Astrocyte (in vitro differentiated cells and primary cell): ENCODE results near the gene CNTN5. TPM values are rescaled to one million over a fixed set of nuclear protein-coding genes. Genes with fewer than 3 reads are reported as not detected.

Experiments used
- DNase-seq: peaks from one replicate; pipeline ENCODE4 v3.0.0-alpha.2; 2010; ENCODE audit warnings: low read depth
- FAIRE-seq: peaks from 2 replicates; lab custom pipeline; 2011; peaks lifted over from hg19 to GRCh38; lab: Jason Lieb, UNC
- H2AFZ ChIP-seq: 2 replicates; pipeline ENCODE4 v1.6.0; 2012; ENCODE audit warnings: low read depth, low read length, inconsistent platforms
- H3K27ac ChIP-seq: 2 replicates; pipeline ENCODE4 v1.5.1; 2011; ENCODE audit warnings: low read depth, low read length, inconsistent platforms
- H3K27me3 ChIP-seq: 2 replicates; pipeline ENCODE4 v1.6.0; 2011; ENCODE audit warnings: low read length, inconsistent platforms; ENCODE audit not compliant: insufficient read depth
- H3K36me3 ChIP-seq: 2 replicates; pipeline ENCODE4 v1.5.1; 2011; ENCODE audit warnings: low read length, inconsistent platforms; ENCODE audit not compliant: insufficient read depth
- H3K4me1 ChIP-seq: 2 replicates; pipeline ENCODE4 v1.5.1; 2011; ENCODE audit warnings: low read length, inconsistent platforms; ENCODE audit not compliant: insufficient read depth
- H3K4me2 ChIP-seq: 2 replicates; pipeline ENCODE4 v1.6.0; 2012; ENCODE audit warnings: low read length, inconsistent platforms
- H3K4me3 ChIP-seq: 2 replicates; pipeline ENCODE4 v1.5.1; 2011; ENCODE audit warnings: low read depth, mild to moderate bottlenecking, low read length, inconsistent platforms; ENCODE audit not compliant: insufficient read depth
- H3K79me2 ChIP-seq: 2 replicates; pipeline ENCODE4 v1.6.0; 2012; ENCODE audit warnings: mild to moderate bottlenecking, low read length, inconsistent platforms; ENCODE audit not compliant: insufficient read depth
- H3K9ac ChIP-seq: 2 replicates; pipeline ENCODE4 v1.6.0; 2012; ENCODE audit warnings: mild to moderate bottlenecking, low read length, inconsistent platforms
- H3K9me3 ChIP-seq: 2 replicates; pipeline ENCODE4 v1.5.1; 2012; ENCODE audit warnings: low read depth, mild to moderate bottlenecking, low read length, inconsistent platforms; ENCODE audit not compliant: insufficient read depth
- H4K20me1 ChIP-seq: 2 replicates; pipeline ENCODE4 v1.6.0; 2012; ENCODE audit warnings: low read length, inconsistent platforms; ENCODE audit not compliant: insufficient read depth
- H3K27ac Mint-ChIP-seq: one replicate; pipeline ENCODE4 v1.8.0; 2021; ENCODE audit warnings: mild to moderate bottlenecking, mixed read lengths; ENCODE audit not compliant: unreplicated experiment
- H3K27me3 Mint-ChIP-seq: one replicate; pipeline ENCODE4 v1.8.0; 2021; ENCODE audit warnings: low read depth, mixed read lengths; ENCODE audit not compliant: unreplicated experiment
- H3K36me3 Mint-ChIP-seq: one replicate; pipeline ENCODE4 v1.8.0; 2021; ENCODE audit warnings: low read depth, mixed read lengths; ENCODE audit not compliant: unreplicated experiment
- H3K4me1 Mint-ChIP-seq: one replicate; pipeline ENCODE4 v1.8.0; 2021; ENCODE audit warnings: low read depth, mixed read lengths; ENCODE audit not compliant: unreplicated experiment
- H3K4me3 Mint-ChIP-seq: one replicate; pipeline ENCODE4 v1.8.0; 2021; ENCODE audit warnings: mild to moderate bottlenecking, moderate library complexity, mixed read lengths; ENCODE audit not compliant: unreplicated experiment
- H3K9me3 Mint-ChIP-seq: one replicate; pipeline ENCODE4 v1.8.0; 2021; ENCODE audit warnings: mild to moderate bottlenecking, mixed read lengths; ENCODE audit not compliant: unreplicated experiment
- CTCF ChIP-seq: IDR thresholded peaks from 2 replicates; pipeline ENCODE4 v1.5.1; 2011; ENCODE audit warnings: low read depth, mild to moderate bottlenecking, inconsistent platforms, low read length, moderate library complexity; ENCODE audit not compliant: insufficient read depth
- EZH2 ChIP-seq: IDR thresholded peaks from 2 replicates; pipeline ENCODE4 v1.6.1; 2012; ENCODE audit warnings: mild to moderate bottlenecking, low read length, inconsistent platforms; ENCODE audit not compliant: insufficient read depth
- total RNA-seq: library from RNA; stranded (reverse); gene quantifications from 2 replicates; pipeline ENCODE4 v1.2.1, GENCODE V29; 2021

Gene CNTN5
- total RNA-seq, 1 donor from 2014 or later: 1.1 TPM

DNA sequence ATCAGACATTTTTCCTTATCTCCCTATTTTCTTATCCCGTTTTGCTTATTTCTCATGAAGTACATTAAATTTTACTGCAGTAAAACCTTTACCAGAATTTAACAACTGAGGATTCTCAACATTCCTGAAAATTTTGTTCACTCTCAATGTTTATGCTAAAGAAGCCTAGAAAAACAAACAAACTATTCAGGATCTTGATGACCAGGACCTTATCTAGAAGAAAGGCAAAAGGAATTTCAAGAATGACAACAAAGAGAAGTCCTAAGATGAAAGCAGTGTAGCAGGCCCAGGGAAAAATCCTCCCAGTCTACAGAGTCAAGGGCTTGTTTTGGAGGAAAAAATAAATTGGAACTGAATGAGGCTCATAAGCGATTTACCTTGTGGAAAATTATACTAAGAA is 1383.1 kb downstream of the CNTN5 start:
- Histone ChIP-seq H3K9ac (no peak overlapping the region), H3K4me1 (no peaks in the 10 kb centered on the region), H3K4me3 (no peak overlapping the region), H3K79me2 (no peaks in the 10 kb centered on the region), H3K36me3 (no peaks in the 10 kb centered on the region), H3K27me3 (no peaks in the 10 kb centered on the region), H3K9me3 (no peaks in the 10 kb centered on the region), H4K20me1 (no peaks in the 10 kb centered on the region), H3K4me2 (peak overlapping the region; percentile 35), H3K27ac (no peak overlapping the region), H2AFZ (no peak overlapping the region)
- peaks cover 3% of the 10 kb centered on the region for H3K9me3 Mint-ChIP-seq
- no peak for FAIRE-seq
- no peak overlapping the region for H3K4me3 Mint-ChIP-seq
- H3K36me3 Mint-ChIP-seq: no peaks in the 10 kb centered on the region
- no peaks in the 10 kb centered on the region for H3K27me3 Mint-ChIP-seq
- H3K4me1 Mint-ChIP-seq: peaks cover 15% of the 10 kb centered on the region
- TF ChIP-seq CTCF (no peak), EZH2 (no peak)
- peak overlapping the region; percentile 8 for H3K27ac Mint-ChIP-seq
- DNase-seq: peak; percentile 60

DNA sequence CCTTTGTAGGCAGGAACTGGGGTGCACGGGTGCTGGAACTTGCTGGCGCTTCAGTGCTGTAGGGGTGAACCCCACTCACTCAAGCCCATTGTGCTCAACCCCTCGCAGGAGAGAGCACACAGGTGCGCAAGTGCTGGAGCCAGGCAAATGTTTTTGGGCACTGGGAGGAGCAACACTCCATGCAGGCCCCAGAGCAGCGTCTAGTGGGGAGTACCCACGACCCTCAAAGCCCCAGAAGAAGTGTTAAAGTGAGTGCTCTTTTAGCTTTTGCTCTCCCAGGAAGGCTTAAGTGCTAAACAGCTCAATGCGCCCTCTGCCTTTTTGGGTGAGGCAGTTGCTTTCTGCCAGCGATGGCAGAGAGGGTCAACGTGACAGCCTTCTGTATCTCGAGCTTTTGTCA is 1384.2 kb downstream of the CNTN5 start:
- DNase-seq (no peak), FAIRE-seq (no peak)
- H3K27ac Mint-ChIP-seq: no peak overlapping the region
- Histone ChIP-seq H2AFZ (no peak overlapping the region), H3K9ac (no peak overlapping the region), H3K4me3 (no peak overlapping the region), H4K20me1 (no peaks in the 10 kb centered on the region), H3K79me2 (no peaks in the 10 kb centered on the region), H3K4me1 (no peaks in the 10 kb centered on the region), H3K36me3 (no peaks in the 10 kb centered on the region), H3K27ac (no peak overlapping the region), H3K4me2 (no peak overlapping the region), H3K27me3 (no peaks in the 10 kb centered on the region), H3K9me3 (no peaks in the 10 kb centered on the region)
- no peak overlapping the region for H3K4me3 Mint-ChIP-seq
- H3K27me3 Mint-ChIP-seq: no peaks in the 10 kb centered on the region
- TF ChIP-seq EZH2: no peak
- no peak for TF ChIP-seq CTCF
- H3K9me3 Mint-ChIP-seq: peaks cover 4% of the 10 kb centered on the region
- H3K36me3 Mint-ChIP-seq: no peaks in the 10 kb centered on the region
- H3K4me1 Mint-ChIP-seq: peaks cover 11% of the 10 kb centered on the region
